HCT116 (cell line): ENCODE data around the gene RNF150. TPM values are rescaled to one million over a fixed set of nuclear protein-coding genes. Genes with fewer than 3 reads are reported as not detected.

Experiments
- ATAC-seq: fragments of 200-7000 bp; cut with Tn5 transposase; 2 replicates; pipeline ENCODE4 v1.9.1; 2020; ENCODE audit warnings: mild to moderate bottlenecking, moderate library complexity
- BruUV-seq: library from RNA; stranded (reverse); fragments of 400-500 nt; replicated peaks from 2 replicates; lab custom pipeline; 2021; lab: Mats Ljungman, UMichigan
- CTCF ChIA-PET: fragments of 300-600 bp; sonication (Branson Sonifier 250); formaldehyde crosslinking; loops from one replicate; lab custom pipeline; 2021; ENCODE audit warnings: antibody characterized with exemption; lab: Charles Lee
- POLR2A ChIA-PET: fragments of 300-600, 350-600 bp; sonication (Branson Sonifier 250); formaldehyde crosslinking; loops from one replicate; lab custom pipeline; 2021; ENCODE audit warnings: antibody characterized with exemption; lab: Charles Lee
- RAD21 ChIA-PET, 2 experiments: fragments of 300-600 bp; sonication (Branson Sonifier 250); formaldehyde crosslinking; loops; one replicate each; lab custom pipeline; 2023; ENCODE audit warnings: low total read pairs in 2 of 2; ENCODE audit not compliant: uncharacterized antibody in 2 of 2, unreplicated experiment in 2 of 2, low non-redundant PET in 1 of 2; lab: Charles Lee
- DNase-seq: peaks from one replicate; pipeline ENCODE4 v3.0.0-alpha.2; 2010; ENCODE audit warnings: low read depth, low spot score
- H2AFZ ChIP-seq: fragments of 200-600 bp; shearing (Covaris generic), sonication (generic); 2 replicates; pipeline ENCODE4 v1.6.1; 2017; ENCODE audit warnings: low read depth, mixed run types, mixed read lengths, antibody characterized with exemption, low read length; ENCODE audit not compliant: poor library complexity, severe bottlenecking
- H3K27ac ChIP-seq: 2 replicates; pipeline ENCODE4 v1.5.1; 2012; ENCODE audit warnings: low read depth, low read length
- H3K27me3 ChIP-seq: fragments of 200-600 bp; sonication (generic); 2 replicates; pipeline ENCODE4 v1.6.1; 2016; ENCODE audit warnings: mixed run types, low read length, mixed read lengths; ENCODE audit not compliant: insufficient read depth
- H3K36me3 ChIP-seq, 2 experiments: fragments of 200-500 bp in 1 of 2; fragments of 200-600 bp in 1 of 2; sonication (Bioruptor generic) in 1 of 2; sonication (generic) in 1 of 2; 2 replicates each; pipeline versions ENCODE4 v1.5.1 to v1.6.1; 2014 to 2016; ENCODE audit warnings: low read length in 2 of 2, inconsistent platforms in 1 of 2, mixed read lengths in 1 of 2, mixed run types in 1 of 2; ENCODE audit not compliant: insufficient read depth in 2 of 2, control insufficient read depth in 1 of 2
- H3K4me1 ChIP-seq, 2 experiments: fragments of 200-600 bp in 1 of 2; sonication (generic) in 1 of 2; 2 replicates each; pipeline versions ENCODE4 v1.5.1 to v1.6.1; 2012 to 2017; ENCODE audit warnings: low read length in 2 of 2, inconsistent platforms in 1 of 2, mild to moderate bottlenecking in 1 of 2, mixed read lengths in 1 of 2, mixed run types in 1 of 2, moderate library complexity in 1 of 2; ENCODE audit not compliant: insufficient read depth in 2 of 2, control insufficient read depth in 1 of 2
- H3K4me2 ChIP-seq: fragments of 200-600 bp; sonication (generic); 2 replicates; pipeline ENCODE4 v1.6.1; 2017; ENCODE audit warnings: mixed run types, low read length, mixed read lengths
- H3K4me3 ChIP-seq, 2 experiments: fragments of 200-600 bp in 1 of 2; sonication (generic) in 1 of 2; replicated peaks in 1 of 2; 2 replicates each; pipeline ENCODE4 v1.5.1; 2011 to 2016; ENCODE audit warnings: low read length in 2 of 2, control low read depth in 1 of 2, low read depth in 1 of 2, mild to moderate bottlenecking in 1 of 2, mixed read lengths in 1 of 2, mixed run types in 1 of 2
- H3K79me2 ChIP-seq: fragments of 200-600 bp; sonication (generic); 2 replicates; pipeline ENCODE4 v1.6.1; 2017; ENCODE audit warnings: mild to moderate bottlenecking, mixed run types, low read length, moderate library complexity, mixed read lengths; ENCODE audit not compliant: insufficient read depth
- H3K9ac ChIP-seq: fragments of 200-600 bp; sonication (generic); 2 replicates; pipeline ENCODE4 v1.6.1; 2016; ENCODE audit warnings: low read length, mixed read lengths
- H3K9me2 ChIP-seq: fragments of 200-600 bp; sonication (generic), shearing (Covaris generic); 2 replicates; pipeline ENCODE4 v1.6.1; 2017; ENCODE audit warnings: mixed run types, mild to moderate bottlenecking, moderate library complexity; ENCODE audit not compliant: insufficient read depth
- H3K9me3 ChIP-seq, 2 experiments: fragments of 200-500 bp in 1 of 2; fragments of 200-600 bp in 1 of 2; sonication (Bioruptor generic) in 1 of 2; sonication (generic) in 1 of 2; 2 replicates each; pipeline ENCODE4 v1.6.1; 2014 to 2017; ENCODE audit warnings: low read length in 2 of 2, mixed read lengths in 2 of 2, inconsistent platforms in 1 of 2, low read depth in 1 of 2, mild to moderate bottlenecking in 1 of 2, mixed run types in 1 of 2, moderate library complexity in 1 of 2; ENCODE audit not compliant: control insufficient read depth in 1 of 2, insufficient read depth in 1 of 2
- H4K20me1 ChIP-seq: fragments of 200-600 bp; sonication (generic), shearing (Covaris generic); 2 replicates; pipeline ENCODE4 v1.6.1; 2017; ENCODE audit warnings: mixed run types, mild to moderate bottlenecking, moderate library complexity; ENCODE audit not compliant: insufficient read depth
- CEBPB ChIP-seq: IDR thresholded peaks from 2 replicates; pipeline ENCODE4 v1.6.1; 2012; ENCODE audit warnings: low read depth
- EGR1 ChIP-seq: IDR thresholded peaks from 2 replicates; pipeline ENCODE4 v1.6.1; 2012; ENCODE audit warnings: low read depth
- POLR2A ChIP-seq: IDR thresholded peaks from 2 replicates; pipeline ENCODE4 v1.7.0; 2011; ENCODE audit warnings: borderline replicate concordance; ENCODE audit not compliant: insufficient read depth, insufficient read length; ENCODE audit errors: extremely low read depth
- POLR2AphosphoS5 ChIP-seq: IDR thresholded peaks from 2 replicates; pipeline ENCODE4 v1.6.1; 2011; ENCODE audit warnings: mild to moderate bottlenecking, low read depth, low read length, moderate library complexity
- RAD21 ChIP-seq: IDR thresholded peaks from 2 replicates; pipeline ENCODE4 v1.6.1; 2012; ENCODE audit warnings: low read depth, mild to moderate bottlenecking
- REST ChIP-seq: IDR thresholded peaks from 2 replicates; pipeline ENCODE4 v1.6.1; 2012; ENCODE audit warnings: low read depth
- SIN3A ChIP-seq: IDR thresholded peaks from 2 replicates; pipeline ENCODE4 v1.6.1; 2012; ENCODE audit warnings: low read depth
- SP1 ChIP-seq: IDR thresholded peaks from 2 replicates; pipeline ENCODE4 v1.6.1; 2012; ENCODE audit warnings: low read depth
- SRF ChIP-seq: IDR thresholded peaks from 2 replicates; pipeline ENCODE4 v1.6.1; 2012; ENCODE audit warnings: low read depth
- ZNF274 ChIP-seq: fragments of 200-500 bp; sonication (Bioruptor generic); IDR thresholded peaks from 2 replicates; pipeline ENCODE4 v1.6.1; 2014; ENCODE audit warnings: mild to moderate bottlenecking, low read depth, low read length, inconsistent platforms
- intact Hi-C: fragments of 100-400 bp; cut with micrococcal nuclease; formaldehyde crosslinking; loops from 2 replicates; pipeline ENCODE4 v1.10.0; 2022
- total RNA-seq: library from RNA; stranded (reverse); gene quantifications from one replicate; pipeline ENCODE4 v1.2.1, GENCODE V29; 2021; ENCODE audit not compliant: unreplicated experiment

Gene RNF150
- total RNA-seq, 1 experiment from 2014 or later: 0.07 TPM

DNA sequence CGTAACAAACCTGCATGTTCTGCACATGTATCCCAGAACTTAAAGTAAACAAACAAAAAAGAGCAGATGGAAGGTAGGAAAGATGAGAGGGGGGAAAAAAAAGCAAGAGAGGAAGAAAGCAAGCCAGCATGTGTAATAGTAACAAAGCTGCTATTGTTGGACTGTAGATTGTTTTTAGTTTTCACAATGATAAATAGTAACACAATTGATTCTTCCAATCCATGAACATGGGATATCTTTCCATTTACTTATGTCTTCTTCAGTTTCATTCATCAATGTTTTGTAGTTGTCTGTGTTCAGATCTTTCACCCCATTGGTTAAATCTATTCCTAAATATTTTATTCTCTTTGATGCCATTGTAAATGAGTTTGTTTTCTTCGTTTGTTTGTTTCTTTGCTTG lies 292.1 kb downstream of the RNF150 start:
- ChIA-PET POLR2A (no interaction called here), CTCF (no interaction called here), RAD21 (no interaction called here)
- DNase-seq (no peak), ATAC-seq (no peak)
- Histone ChIP-seq H3K27me3 (no peaks in the 10 kb centered on the region), H3K4me1 (no peaks in the 10 kb centered on the region), H3K9ac (no peak overlapping the region), H3K79me2 (no peaks in the 10 kb centered on the region), H3K4me3 (no peak overlapping the region), H3K27ac (no peak overlapping the region), H3K4me2 (no peak overlapping the region), H3K36me3 (no peaks in the 10 kb centered on the region), H3K9me2 (no peaks in the 10 kb centered on the region), H3K9me3 (no peaks in the 10 kb centered on the region), H2AFZ (no peak overlapping the region), H4K20me1 (no peaks in the 10 kb centered on the region)
- no TSS peak for BruUV-seq
- intact Hi-C loops: no loop called here
- TF ChIP-seq CEBPB: no peak
- no peak for TF ChIP-seq POLR2AphosphoS5
- no peak for TF ChIP-seq REST
- TF ChIP-seq SRF: no peak
- TF ChIP-seq SIN3A: no peak
- no peak for TF ChIP-seq EGR1
- TF ChIP-seq POLR2A: no peak
- no peak for TF ChIP-seq RAD21
- TF ChIP-seq SP1: no peak
- no peak for TF ChIP-seq ZNF274
